CD14-positive monocyte (primary cell): ENCODE results near the gene AGXT2. TPM values are rescaled to one million over a fixed set of nuclear protein-coding genes. Genes with fewer than 3 reads are reported as not detected.

Experiments
- DNase-seq, 3 donors: peaks; one replicate each; pipeline ENCODE4 v3.0.0-alpha.2; 2011 to 2022
- H2AFZ ChIP-seq: 2 replicates; pipeline ENCODE4 v1.6.0; 2012; ENCODE audit warnings: mild to moderate bottlenecking, low read depth, low read length, inconsistent platforms; ENCODE audit not compliant: insufficient read depth, poor library complexity, severe bottlenecking
- H3K27ac ChIP-seq, 2 donors: 1 replicate in 1 of 2; 2 replicates in 1 of 2; pipeline ENCODE4 v1.5.1; 2012 to 2013; ENCODE audit warnings: low read length in 2 of 2, control low read depth in 1 of 2, inconsistent platforms in 1 of 2, low read depth in 1 of 2, mild to moderate bottlenecking in 1 of 2
- H3K27me3 ChIP-seq, 2 donors: one replicate each; pipeline versions ENCODE4 v1.6.0 to v1.6.1; 2011 to 2013; ENCODE audit warnings: low read length in 2 of 2; ENCODE audit not compliant: control insufficient read depth in 2 of 2, insufficient read depth in 2 of 2
- H3K36me3 ChIP-seq, 2 donors: replicated peaks in 1 of 2; 1 replicate in 1 of 2; 2 replicates in 1 of 2; pipeline versions ENCODE4 v1.5.1 to v1.6.1; 2012 to 2013; ENCODE audit warnings: low read length in 2 of 2, control low read depth in 1 of 2, inconsistent platforms in 1 of 2, mild to moderate bottlenecking in 1 of 2; ENCODE audit not compliant: insufficient read depth in 2 of 2, control insufficient read depth in 1 of 2
- H3K4me1 ChIP-seq, 2 donors: 1 replicate in 1 of 2; 2 replicates in 1 of 2; pipeline versions ENCODE4 v1.5.1 to v1.6.1; 2012 to 2013; ENCODE audit warnings: low read length in 2 of 2, control low read depth in 1 of 2, inconsistent platforms in 1 of 2, mild to moderate bottlenecking in 1 of 2, moderate library complexity in 1 of 2; ENCODE audit not compliant: insufficient read depth in 2 of 2, control insufficient read depth in 1 of 2
- H3K4me2 ChIP-seq: replicated peaks from 2 replicates; pipeline ENCODE3; 2012; ENCODE audit warnings: low read length, moderate library complexity, mild to moderate bottlenecking; ENCODE audit not compliant: poor library complexity, severe bottlenecking; ENCODE audit errors: extremely low read depth
- H3K4me3 ChIP-seq, 3 experiments: fragments of 200-600 bp in 1 of 3; sonication (generic) in 1 of 3; replicated peaks in 1 of 3; 1 replicate in 2 of 3; 2 replicates in 1 of 3; pipeline ENCODE4 v1.5.1; 2011 to 2013; ENCODE audit warnings: low read length in 3 of 3, mild to moderate bottlenecking in 3 of 3, control low read depth in 2 of 3, low read depth in 2 of 3, inconsistent platforms in 1 of 3, moderate library complexity in 1 of 3
- H3K79me2 ChIP-seq: 2 replicates; pipeline ENCODE4 v1.6.0; 2012; ENCODE audit warnings: mild to moderate bottlenecking, control low read depth, inconsistent platforms, low read length, moderate library complexity; ENCODE audit not compliant: insufficient read depth
- H3K9ac ChIP-seq: 2 replicates; pipeline ENCODE4 v1.6.0; 2017; ENCODE audit warnings: low read length, mild to moderate bottlenecking; ENCODE audit not compliant: insufficient read depth, poor library complexity, severe bottlenecking
- H3K9me3 ChIP-seq, 2 donors: replicated peaks in 1 of 2; 1 replicate in 1 of 2; 2 replicates in 1 of 2; pipeline versions ENCODE4 v1.5.1 to v1.6.1; 2012 to 2013; ENCODE audit warnings: low read length in 2 of 2, control low read depth in 1 of 2; ENCODE audit not compliant: control insufficient read depth in 1 of 2, insufficient read depth in 1 of 2
- H4K20me1 ChIP-seq: 2 replicates; pipeline ENCODE4 v1.6.0; 2012; ENCODE audit warnings: mild to moderate bottlenecking, low read length, control low read depth, moderate library complexity; ENCODE audit not compliant: insufficient read depth
- H3K27ac Mint-ChIP-seq, 7 donors: one replicate each; pipeline ENCODE4 v1.8.0; 2020; ENCODE audit warnings: mild to moderate bottlenecking in 7 of 7, mixed read lengths in 7 of 7, moderate library complexity in 6 of 7, inconsistent platforms in 2 of 7
- H3K27me3 Mint-ChIP-seq, 3 donors: one replicate each; pipeline ENCODE4 v1.8.0; 2021 to 2022; ENCODE audit warnings: low read depth in 3 of 3, mild to moderate bottlenecking in 3 of 3, mixed read lengths in 3 of 3, moderate library complexity in 3 of 3, inconsistent platforms in 1 of 3
- H3K36me3 Mint-ChIP-seq, 2 donors: one replicate each; pipeline ENCODE4 v1.8.0; 2020; ENCODE audit warnings: mixed read lengths in 2 of 2, inconsistent platforms in 1 of 2, mild to moderate bottlenecking in 1 of 2
- H3K4me1 Mint-ChIP-seq: one replicate; pipeline ENCODE4 v1.8.0; 2020; ENCODE audit warnings: mild to moderate bottlenecking, mixed read lengths
- H3K4me3 Mint-ChIP-seq, 2 donors: one replicate each; pipeline ENCODE4 v1.8.0; 2020; ENCODE audit warnings: mild to moderate bottlenecking in 2 of 2, mixed read lengths in 2 of 2, moderate library complexity in 1 of 2
- H3K9me3 Mint-ChIP-seq, 7 donors: one replicate each; pipeline ENCODE4 v1.8.0; 2020 to 2022; ENCODE audit warnings: mixed read lengths in 7 of 7, mild to moderate bottlenecking in 6 of 7, moderate library complexity in 6 of 7, inconsistent platforms in 2 of 7
- WGBS: methylation state at CpG from one replicate; pipeline ENCODE4 v1.1.5; 2013; ENCODE audit warnings: missing lambda C conversion rate; ENCODE audit not compliant: insufficient coverage; 5-methylcytosine and 5-hydroxymethylcytosine counted together
- intact Hi-C, 2 donors: fragments of 100-400 bp; cut with micrococcal nuclease; formaldehyde crosslinking; loops; one replicate each; pipeline versions ENCODE4 v1.15.0 to v1.15.1; 2023
- polyA plus RNA-seq, 3 donors: library from polyadenylated mRNA; depleted of rRNA in 1 of 3; unstranded in 2 of 3; stranded (reverse) in 1 of 3; fragments of 300-500 nt in 2 of 3; fragments of >200 nt in 1 of 3; fragmentation: Illumina TruSeq in 2 of 3; gene quantifications; 1 replicate in 2 of 3; 2 replicates in 1 of 3; pipeline ENCODE4 v1.2.3, GENCODE V29; 2012 to 2021
- TF ChIP-seq, protein P1 (sequence below): fragments of 200-600 bp; IDR thresholded peaks from one replicate; pipeline ENCODE4 v1.8.0; 2022; ENCODE audit warnings: antibody characterized with exemption, mild to moderate bottlenecking

The AGXT2 gene
- polyA plus RNA-seq, 3 donors: not detected

GRCh38 chr5:35094948-35095347 lies 47.2 kb upstream of the AGXT2 start:
- 100% methylated on average over 2 of the region's 3 CpGs for WGBS
- Histone ChIP-seq H2AFZ (no peak overlapping the region), H3K79me2 (no peaks in the 10 kb centered on the region), H3K9me3 (no peaks in the 10 kb centered on the region), H4K20me1 (no peaks in the 10 kb centered on the region), H3K36me3 (no peaks in the 10 kb centered on the region), H3K9ac (no peak overlapping the region), H3K4me2 (no peak overlapping the region), H3K4me1 (no peaks in the 10 kb centered on the region), H3K4me3 (no peak overlapping the region), H3K27me3 (no peaks in the 10 kb centered on the region), H3K27ac (no peak overlapping the region)
- intact Hi-C loops: loop anchor here (5.0 kb wide), 1 partner anchor 832 kb away; no protein-coding TSS in a partner anchor
- Mint-ChIP-seq H3K4me3 (no peak overlapping the region), H3K27ac (no peak overlapping the region), H3K27me3 (no peaks in the 10 kb centered on the region), H3K4me1 (no peaks in the 10 kb centered on the region), H3K9me3 (peaks cover 0 to 2% (median 0%) of the 10 kb centered on the region in 7 donors), H3K36me3 (peaks cover 8 to 22% of the 10 kb centered on the region in 2 donors)
- DNase-seq: no peak
- TF ChIP-seq, protein P1, sequence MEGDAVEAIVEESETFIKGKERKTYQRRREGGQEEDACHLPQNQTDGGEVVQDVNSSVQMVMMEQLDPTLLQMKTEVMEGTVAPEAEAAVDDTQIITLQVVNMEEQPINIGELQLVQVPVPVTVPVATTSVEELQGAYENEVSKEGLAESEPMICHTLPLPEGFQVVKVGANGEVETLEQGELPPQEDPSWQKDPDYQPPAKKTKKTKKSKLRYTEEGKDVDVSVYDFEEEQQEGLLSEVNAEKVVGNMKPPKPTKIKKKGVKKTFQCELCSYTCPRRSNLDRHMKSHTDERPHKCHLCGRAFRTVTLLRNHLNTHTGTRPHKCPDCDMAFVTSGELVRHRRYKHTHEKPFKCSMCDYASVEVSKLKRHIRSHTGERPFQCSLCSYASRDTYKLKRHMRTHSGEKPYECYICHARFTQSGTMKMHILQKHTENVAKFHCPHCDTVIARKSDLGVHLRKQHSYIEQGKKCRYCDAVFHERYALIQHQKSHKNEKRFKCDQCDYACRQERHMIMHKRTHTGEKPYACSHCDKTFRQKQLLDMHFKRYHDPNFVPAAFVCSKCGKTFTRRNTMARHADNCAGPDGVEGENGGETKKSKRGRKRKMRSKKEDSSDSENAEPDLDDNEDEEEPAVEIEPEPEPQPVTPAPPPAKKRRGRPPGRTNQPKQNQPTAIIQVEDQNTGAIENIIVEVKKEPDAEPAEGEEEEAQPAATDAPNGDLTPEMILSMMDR: no peak

DNA sequence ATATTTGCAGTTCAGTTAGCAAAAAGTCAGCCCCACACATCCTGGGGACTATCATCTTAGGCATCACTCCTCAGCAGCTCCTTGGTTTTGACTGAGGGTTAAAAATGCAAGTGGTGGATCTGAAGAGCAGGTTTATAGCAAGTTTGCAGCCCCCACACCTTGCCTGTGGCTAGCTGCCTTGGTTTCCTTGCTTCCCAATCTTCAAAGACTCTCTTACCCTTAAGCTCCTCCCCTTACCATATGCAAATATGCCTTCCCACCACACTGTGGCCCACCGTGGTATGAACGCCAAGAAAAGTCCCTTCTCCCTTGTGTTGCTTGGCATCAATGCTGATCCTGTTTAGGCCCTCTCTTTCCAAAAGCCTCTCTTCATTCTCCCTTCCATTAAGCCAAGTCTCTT lies 45.0 kb upstream of the AGXT2 start:
- peaks cover 11 to 33% of the 10 kb centered on the region in 2 donors for H3K36me3 Mint-ChIP-seq
- no peak for DNase-seq
- H3K9me3 Mint-ChIP-seq: no peaks in the 10 kb centered on the region
- TF ChIP-seq, protein P1: no peak
- Histone ChIP-seq H3K4me2 (no peak overlapping the region), H3K4me3 (no peak overlapping the region), H3K9ac (no peak overlapping the region), H3K27me3 (no peaks in the 10 kb centered on the region), H2AFZ (no peak overlapping the region), H4K20me1 (no peaks in the 10 kb centered on the region), H3K9me3 (no peaks in the 10 kb centered on the region), H3K36me3 (peaks cover 7 to 18% of the 10 kb centered on the region in 2 donors), H3K79me2 (no peaks in the 10 kb centered on the region), H3K4me1 (no peaks in the 10 kb centered on the region), H3K27ac (no peak overlapping the region)
- no peaks in the 10 kb centered on the region for H3K27me3 Mint-ChIP-seq
- H3K4me1 Mint-ChIP-seq: no peaks in the 10 kb centered on the region
- H3K4me3 Mint-ChIP-seq: no peak overlapping the region
- WGBS: 94% methylated on average over 2 of the region's 2 CpGs
- intact Hi-C loops: loop anchor here (5.0 kb wide), 1 partner anchor 835 kb away; no protein-coding TSS in a partner anchor
- H3K27ac Mint-ChIP-seq: peak overlapping the region in 1 of 7 donors; percentile 25
